GM21825 (cell line): ENCODE results near the gene ERP27.
A peak's percentile ranks its signal among the peaks of the same experiment; 100 is the strongest.

Experiments
- ATAC-seq: cut with Tn5 transposase; IDR thresholded peaks from one replicate; pipeline ENCODE4 v1.9.1; 2021; ENCODE audit warnings: mild to moderate bottlenecking, moderate library complexity; ENCODE audit not compliant: unreplicated experiment

The ERP27 gene

DNA sequence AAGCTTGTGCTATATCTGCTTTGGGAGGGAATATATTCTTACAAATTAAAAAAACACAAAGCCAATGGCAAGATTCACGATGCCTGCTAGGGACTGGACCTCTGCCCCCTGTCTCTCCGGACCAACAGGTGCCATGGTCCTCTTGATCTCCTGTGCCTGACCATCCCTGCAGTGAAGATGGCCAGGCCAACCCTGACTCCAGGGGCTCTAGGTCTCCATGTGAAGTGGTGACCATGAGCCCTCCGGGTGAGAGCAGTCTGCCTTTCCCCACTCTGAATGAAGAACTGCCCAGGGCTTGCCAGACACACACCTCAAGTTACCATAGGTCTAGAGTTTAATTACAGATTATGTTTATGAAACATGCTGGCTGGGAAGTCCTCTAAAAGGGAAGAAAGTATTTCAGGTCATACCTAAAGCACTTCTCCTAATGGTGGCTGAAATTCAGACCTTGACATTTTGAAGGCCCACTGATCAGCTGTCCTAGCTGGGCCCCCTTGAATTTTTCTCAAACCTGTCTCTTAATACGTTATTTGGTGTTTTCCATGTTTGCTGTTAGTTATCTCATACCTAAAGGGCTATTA lies 21.7 kb upstream of the ERP27 start:
- no peak for ATAC-seq

DNA sequence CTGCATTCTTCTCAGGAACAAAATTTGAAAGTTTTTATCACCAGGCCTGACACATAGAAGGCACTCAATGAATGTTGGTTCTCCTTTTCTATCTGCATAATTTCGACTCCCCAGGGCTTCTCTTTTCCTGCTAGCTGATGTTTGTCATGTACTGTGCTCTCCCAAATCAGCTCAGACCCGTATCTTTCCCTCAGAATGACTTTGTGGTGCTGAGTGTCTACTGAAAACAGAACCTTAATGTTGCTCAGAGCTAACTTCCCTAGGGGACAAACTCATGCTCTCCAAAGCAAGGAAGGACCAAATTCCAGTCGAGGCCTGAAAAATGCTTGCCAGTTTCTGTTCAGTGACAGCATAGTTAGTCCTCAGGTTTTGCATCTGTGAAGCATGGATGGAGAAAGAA lies 21.1 kb upstream of the ERP27 start:
- no peak for ATAC-seq

GRCh38 chr12:14959126-14959440 lies 20.7 kb upstream of the ERP27 start:
- no peak for ATAC-seq

DNA sequence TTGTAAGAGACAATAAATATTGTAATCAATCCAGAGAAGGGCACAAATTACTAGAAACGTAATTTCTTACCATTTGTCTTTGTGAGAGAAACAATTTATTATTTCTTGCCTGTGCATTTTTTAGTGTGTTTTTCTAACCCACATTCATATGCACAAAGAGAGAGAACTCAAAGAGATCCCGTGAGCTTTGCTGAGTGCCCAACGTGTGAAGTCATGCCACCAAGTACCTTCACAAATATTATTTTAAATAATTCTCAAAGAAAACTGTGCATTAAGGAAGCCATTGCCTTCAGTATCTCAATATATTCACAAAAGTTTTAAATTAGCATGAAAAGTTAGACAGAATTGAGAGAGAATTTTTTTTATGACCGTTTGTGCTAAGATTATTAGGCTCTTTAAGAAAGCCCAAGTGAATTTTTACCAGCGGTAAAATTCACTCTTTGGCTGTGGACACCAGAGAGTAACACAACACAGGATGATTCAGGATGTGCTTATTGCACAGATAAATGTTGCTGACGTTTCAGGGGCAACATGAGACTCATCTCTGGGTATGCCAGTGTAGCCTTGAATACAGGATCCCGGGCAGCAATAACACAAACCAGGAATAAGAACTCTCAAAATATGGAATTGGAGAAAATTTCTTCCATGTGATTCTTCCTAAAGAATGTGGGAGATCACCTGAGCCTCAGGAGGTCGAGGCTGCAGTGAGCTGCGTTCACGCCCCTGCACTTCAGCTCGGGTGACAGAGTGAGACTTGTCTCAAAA lies 20.2 kb upstream of the ERP27 start:
- ATAC-seq, result no peak

DNA sequence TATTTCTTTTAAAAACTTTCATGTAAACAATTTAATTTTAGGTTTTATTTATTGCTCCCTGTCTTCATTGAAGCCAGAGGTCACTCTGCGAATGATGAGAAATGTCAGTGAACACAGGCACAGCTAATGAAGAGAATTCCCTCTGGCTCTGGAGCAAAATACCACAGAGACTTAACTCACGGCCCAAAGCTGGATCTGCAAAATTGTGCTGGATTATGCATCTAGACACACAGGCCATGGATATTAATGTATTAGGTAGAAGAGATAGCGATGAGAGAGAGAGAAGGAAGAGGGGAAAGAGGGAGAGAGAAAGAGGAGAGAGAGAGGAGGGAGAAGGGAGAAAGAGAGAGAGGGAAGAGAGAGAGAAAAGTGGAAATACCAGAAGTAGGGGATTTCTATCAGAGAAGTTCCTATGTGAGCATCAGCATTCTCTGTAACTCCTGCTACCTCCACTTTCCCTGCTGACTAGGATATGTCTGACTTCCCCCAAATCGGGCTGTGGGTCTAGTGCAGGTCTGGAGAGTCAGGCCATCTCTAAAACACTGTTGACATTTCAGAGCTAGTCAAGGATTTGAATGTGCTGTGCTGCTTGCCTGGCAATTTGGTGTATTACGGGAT lies 19.3 kb upstream of the ERP27 start:
- ATAC-seq, result no peak

DNA sequence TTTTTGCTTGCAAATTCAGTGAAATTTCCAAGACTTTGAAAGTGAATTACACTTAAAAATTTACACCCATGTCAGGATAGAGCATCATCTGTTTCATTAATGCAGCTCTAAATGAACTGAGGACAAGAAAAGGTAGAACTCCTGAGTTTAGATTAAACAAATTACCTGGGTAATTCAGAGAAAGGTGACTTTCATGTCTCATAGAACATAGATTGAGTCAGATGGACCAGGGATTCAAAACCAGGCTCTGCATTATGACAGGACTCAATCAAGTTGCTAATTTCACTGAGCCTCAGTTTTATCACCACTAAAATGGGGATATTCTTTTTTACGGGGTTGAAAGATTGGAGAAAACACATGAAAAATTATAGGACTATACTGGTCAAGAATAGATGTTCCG lies 18.6 kb upstream of the ERP27 start:
- no peak for ATAC-seq

- peak; percentile 30 for ATAC-seq
Measured at GRCh38 chr12:14956024-14956891, 17.9 kb upstream of the ERP27 start.

DNA sequence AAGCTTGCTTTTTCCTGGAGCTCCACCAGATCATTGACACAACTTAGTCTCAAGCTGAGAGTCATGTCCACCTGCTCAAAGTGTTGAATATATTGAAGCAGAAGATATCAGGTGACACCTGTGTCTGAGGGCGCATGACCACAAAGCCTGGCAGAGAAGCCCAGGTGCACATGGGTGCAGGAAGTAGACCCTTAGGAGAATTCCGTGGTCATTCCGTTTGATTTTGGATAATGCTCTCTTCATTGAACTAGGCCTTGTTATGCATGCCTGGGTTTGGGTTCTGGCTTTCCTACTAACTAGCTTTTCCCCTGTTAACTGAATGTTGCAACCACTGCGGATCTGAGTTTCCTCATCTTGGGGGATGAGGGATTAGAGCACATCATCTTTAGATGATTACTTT lies 15.9 kb upstream of the ERP27 start:
- ATAC-seq, result no peak

GRCh38 chr12:14953752-14954151 lies 15.4 kb upstream of the ERP27 start:
- ATAC-seq, result no peak

DNA sequence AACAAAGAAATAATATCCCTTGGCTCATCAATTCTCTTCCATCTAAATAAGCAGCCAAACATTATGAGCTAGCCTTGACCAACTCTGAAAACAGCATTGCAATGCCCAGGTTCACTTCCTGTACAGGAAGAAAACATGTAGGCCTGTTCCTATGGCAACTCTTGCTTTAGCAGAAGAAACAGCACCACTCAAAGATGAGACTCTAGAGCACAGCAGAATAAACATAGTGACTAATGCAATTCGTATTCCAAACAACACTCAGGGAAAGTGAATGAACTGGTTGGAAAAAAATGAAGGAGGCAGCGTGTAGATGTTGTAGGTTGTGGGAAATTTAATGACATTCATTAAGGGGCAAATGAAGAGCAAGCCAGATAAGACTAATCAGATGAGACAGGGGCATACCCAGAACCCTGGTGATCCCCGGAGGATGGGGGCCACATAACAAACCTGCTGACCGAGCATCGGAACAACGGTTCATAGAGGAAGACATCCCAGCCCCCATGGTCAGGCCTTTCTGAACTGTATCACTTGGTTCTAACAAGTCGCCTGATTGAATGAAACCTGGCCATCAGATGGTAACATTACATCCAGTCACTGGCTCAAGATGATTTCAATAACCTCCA lies 14.1 kb upstream of the ERP27 start:
- ATAC-seq, result peak; percentile 61

DNA sequence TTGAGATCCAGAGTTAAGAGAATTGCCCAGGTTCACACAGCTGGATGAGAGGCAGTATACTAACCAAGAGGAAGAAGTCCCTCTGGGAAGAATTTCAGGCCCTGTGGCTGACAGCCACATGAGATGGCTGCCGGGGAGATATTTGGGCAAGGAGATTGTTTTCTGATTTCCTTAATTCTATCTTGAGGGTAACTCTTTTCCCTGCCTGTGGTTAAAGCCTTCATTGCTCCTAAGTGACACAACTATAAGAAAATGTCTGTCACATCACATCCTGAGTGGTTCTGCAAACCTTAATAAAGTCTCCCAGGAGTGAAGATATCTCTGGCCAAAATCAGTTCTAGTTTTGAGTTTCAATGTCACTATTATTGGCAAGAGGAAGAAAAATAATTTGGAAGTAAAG lies 13.5 kb upstream of the ERP27 start:
- ATAC-seq, result no peak

GRCh38 chr12:14950982-14951746 lies 12.8 kb upstream of the ERP27 start:
- no peak for ATAC-seq

GRCh38 chr12:14950421-14950820 lies 12.1 kb upstream of the ERP27 start:
- no peak for ATAC-seq

- ATAC-seq, result no peak
Measured at GRCh38 chr12:14949631-14950030, 11.3 kb upstream of the ERP27 start.

DNA sequence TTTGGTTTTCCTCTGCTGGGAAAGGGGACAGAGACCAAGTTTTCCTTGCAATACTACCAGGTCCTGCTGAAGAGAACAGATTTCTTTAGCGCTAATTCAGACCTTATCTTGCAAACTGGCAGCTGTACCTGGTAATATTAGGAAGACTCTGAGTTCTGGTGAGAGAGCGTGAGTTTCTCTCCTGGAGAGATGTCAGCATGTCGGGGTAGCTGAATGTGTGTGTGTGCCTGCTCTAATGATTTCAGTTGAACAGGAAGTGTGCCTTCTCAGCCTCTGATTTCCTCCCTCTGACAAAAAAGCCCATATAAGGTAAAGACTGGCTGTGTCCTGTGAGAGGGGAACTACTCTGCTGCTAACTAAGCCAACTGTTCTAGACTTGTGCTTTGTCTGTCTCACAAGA lies 10.3 kb upstream of the ERP27 start:
- ATAC-seq, result peak; percentile 90

DNA sequence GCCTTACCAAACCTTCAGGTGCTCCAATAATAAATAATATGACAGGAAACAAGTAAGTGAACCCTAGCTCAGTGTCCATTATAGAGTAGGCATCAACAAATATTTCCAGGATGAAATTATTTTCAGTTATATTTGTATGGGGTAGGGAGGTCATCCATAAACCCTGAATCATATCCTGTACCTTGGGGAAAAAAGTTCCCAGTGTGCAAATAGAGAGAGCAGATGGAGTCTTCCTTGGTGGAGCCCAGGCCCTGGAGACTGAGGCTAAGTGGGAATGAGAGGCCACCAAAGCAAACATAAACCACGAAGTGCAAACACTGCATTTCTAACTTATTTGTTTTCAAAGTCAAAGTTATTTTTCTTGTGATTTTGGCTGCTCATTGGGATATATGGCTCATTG lies 8.5 kb upstream of the ERP27 start:
- no peak for ATAC-seq

DNA sequence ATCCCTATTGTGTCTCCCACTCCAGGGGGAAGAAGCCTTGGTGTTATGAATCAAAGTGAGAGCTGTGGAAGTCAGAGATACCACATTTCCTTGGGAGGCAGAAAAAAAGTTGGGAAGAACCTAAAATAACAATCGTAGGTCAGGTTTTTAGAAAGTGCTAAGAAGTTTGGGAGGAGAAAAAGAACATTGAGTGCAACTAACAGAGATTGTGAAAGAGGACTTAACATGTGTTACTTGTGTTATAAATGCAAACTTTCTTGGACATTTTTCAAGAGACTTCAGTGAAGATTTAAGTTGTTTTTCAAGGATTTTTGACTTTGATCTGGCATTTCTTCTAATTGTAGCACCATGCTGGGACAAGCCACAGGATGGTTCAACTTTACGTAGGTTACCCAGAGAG lies 7.8 kb upstream of the ERP27 start:
- no peak for ATAC-seq

GRCh38 chr12:14942196-14942931 lies 4.0 kb upstream of the ERP27 start:
- ATAC-seq, result no peak

DNA sequence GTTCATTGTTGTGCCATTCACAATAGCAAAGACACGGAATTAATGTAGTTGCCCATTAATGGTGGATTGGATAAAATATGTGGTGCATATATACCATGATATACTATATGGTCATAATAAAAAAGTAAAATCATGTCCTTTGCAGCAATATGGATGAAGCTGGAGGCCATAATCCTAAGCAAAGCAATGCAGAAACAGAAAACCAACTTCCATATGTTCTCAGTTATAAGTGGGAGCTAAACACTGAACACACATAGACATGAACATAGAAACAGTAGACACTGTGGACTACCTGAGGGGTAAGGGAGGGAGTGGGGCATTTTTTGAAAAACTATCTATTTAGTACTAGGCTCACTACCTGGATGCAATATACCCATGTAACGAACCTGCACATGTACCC lies 3.0 kb upstream of the ERP27 start:
- ATAC-seq, result no peak

GRCh38 chr12:14937689-14938088 lies 648 bp downstream of the ERP27 start:
- no peak for ATAC-seq
